Subcutaneous adipose tissue (tissue), 4 donors: Measurements from ENCODE around the gene UGT1A6. TPM values are rescaled to one million over a fixed set of nuclear protein-coding genes. Genes with fewer than 3 reads are reported as not detected.

Source experiments
- total RNA-seq, 4 donors: library from RNA; depleted of rRNA; stranded (reverse); fragments of >200 nt; gene quantifications; one replicate each; pipeline ENCODE4 v1.1.0, GENCODE V29; 2016
- TF ChIP-seq, protein P1 (sequence below): fragments of 450-650 bp; IDR thresholded peaks from one replicate; pipeline ENCODE4 v1.5.1; 2016; ENCODE audit warnings: low read depth, mild to moderate bottlenecking, control low read depth, antibody characterized with exemption, moderate library complexity

Gene UGT1A6
- total RNA-seq, 4 donors from 2014 or later = not detected

DNA sequence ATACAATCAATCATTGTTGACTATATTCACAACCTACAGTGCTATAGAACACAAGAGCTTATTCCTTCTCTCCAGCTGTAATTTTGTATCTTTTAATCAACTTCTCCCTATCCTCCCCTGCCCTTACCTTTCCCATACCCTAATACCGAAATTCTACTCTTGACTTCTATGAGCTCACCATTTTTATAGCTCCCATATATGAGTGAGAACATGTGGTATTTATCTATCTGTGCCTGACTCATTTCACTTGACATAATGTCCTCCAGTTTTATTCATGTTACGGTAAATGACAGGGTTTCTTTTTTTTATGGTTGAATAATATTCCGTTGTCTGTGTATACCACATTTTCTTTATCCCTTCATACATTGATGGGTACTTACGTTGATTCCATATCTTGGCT lies 88.1 kb downstream of the UGT1A6 start:
- TF ChIP-seq, protein P1, sequence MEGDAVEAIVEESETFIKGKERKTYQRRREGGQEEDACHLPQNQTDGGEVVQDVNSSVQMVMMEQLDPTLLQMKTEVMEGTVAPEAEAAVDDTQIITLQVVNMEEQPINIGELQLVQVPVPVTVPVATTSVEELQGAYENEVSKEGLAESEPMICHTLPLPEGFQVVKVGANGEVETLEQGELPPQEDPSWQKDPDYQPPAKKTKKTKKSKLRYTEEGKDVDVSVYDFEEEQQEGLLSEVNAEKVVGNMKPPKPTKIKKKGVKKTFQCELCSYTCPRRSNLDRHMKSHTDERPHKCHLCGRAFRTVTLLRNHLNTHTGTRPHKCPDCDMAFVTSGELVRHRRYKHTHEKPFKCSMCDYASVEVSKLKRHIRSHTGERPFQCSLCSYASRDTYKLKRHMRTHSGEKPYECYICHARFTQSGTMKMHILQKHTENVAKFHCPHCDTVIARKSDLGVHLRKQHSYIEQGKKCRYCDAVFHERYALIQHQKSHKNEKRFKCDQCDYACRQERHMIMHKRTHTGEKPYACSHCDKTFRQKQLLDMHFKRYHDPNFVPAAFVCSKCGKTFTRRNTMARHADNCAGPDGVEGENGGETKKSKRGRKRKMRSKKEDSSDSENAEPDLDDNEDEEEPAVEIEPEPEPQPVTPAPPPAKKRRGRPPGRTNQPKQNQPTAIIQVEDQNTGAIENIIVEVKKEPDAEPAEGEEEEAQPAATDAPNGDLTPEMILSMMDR = no peak

DNA sequence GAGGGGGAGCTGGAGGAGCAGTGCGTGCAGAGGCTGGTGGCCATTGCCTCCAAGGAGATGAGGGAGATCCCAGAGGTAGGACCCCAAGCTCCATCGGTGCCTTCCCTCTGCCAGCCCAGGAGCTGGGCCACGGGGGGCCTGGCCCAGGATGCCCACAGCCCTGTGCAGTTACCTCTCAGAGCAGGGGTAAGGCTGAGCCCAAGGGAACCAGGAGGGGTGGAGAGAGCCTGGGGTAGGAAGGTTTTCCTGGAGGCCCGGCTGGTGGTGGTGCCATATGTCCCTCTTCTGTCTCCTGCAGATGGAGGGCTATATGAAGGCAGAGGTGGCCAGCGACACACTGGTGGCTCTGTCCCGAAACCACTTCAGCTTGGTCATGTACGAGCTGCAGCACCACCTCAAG lies 96.9 kb downstream of the UGT1A6 start:
- TF ChIP-seq, protein P1 = no peak

DNA sequence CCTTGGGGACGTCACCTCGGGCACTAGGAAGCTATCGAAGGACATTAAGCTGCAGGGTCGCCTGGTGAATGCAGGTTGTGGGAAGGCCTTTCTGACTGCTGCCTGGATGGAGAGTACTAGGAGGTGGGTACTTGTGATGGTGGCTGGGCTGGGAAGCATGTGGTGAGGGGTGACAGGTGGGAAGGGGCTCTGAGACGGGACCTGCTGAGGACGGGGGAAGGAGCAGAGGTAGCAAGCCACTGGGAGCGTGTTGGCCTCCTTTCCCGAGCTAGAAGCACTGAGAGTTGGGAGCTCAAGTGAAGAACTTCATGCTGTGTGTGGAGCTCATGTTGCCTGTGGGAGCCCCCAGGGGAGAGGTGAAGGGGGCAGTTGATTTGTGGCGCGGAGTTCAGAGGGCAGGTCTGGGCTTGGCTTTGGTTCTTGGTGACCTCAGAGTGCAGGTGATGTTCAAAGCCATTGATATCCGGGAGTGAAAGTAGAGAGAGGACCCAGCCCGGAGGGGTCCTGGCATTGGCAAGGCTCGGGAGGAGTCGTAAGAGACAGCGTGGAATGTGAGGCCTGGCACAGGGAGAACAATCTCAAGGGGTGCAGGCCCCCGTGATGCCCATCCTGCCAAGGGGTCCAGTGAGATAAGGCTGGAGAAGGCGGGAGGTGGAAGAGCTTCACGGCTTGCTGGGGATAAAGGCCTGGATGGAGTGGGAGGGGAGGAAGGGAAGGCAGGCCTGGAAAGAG lies 98.6 kb downstream of the UGT1A6 start:
- TF ChIP-seq, protein P1 = no peak

DNA sequence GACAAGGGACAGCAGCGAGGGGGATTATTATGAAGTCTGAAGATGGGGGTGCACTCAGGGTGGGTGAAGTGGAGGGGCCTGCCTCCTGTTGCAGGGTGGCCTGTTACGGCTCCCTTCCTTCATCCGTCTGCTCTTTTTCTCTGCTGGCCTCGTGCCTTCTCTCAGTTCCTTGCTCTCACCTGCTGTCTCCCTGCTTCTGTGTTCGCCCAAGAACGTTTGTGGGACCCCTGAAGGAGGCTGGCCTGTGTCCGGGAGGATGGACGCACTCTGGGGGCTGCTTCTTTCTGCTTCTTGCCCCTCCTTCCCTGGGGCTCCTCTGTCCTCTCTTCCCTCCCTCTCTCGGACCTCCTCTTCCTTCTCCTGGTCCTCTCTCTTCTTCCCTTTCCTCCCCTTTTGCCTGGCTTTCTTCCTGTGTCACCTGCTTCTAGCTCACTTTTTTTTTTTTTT lies 99.2 kb downstream of the UGT1A6 start:
- TF ChIP-seq, protein P1 = no peak

DNA sequence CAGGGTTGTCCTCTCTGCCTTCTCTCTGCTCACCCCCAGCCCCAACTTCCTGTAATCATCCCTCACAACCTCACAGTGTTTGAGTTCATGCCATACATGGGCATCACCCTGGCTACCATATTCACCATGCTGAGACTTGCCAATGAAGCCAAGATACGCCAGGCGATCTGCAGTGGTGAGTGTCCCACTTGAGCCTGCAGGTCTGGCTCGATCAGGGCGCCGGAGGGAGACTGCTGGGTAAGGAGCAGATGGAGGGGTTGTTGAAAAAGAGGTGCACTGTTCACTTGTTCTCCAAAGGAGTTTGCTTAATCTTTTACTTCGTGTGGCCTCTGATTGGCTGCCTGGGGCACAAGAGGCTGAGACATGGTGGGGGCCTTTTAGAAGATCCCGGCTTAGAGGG lies 100.0 kb downstream of the UGT1A6 start:
- TF ChIP-seq, protein P1 = no peak

DNA sequence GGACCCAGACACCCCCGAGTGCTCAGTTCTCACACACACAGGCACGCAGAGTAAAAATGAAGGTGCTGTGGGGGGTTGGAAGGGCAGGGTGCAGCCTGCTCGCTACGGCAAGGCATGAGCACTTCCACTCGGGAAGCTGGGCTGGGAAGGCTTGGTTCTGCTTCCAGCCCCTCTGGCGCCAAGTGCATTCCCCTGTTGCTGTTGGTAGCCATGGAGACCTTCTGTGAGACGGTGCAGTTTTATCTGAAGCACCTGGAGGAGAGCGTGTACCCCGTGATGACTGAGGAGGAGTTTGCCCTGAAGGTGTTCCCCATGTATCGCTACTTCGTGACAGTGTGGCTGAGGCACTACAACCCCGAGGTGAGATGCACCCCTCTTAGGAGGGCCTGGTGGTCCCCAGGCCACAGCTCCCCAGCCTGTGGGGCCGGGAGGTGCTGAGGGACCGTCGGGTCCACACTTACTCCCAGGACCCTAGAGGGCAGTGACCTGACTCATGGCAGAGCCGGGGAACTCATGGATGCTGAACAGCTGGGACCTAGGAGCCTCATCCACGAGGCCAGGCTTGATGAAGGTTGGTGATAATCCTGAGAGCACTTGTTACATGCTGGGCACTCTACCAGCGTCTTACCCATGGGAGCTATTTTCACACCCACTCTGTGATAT lies 100.9 kb downstream of the UGT1A6 start:
- TF ChIP-seq, protein P1 = no peak

DNA sequence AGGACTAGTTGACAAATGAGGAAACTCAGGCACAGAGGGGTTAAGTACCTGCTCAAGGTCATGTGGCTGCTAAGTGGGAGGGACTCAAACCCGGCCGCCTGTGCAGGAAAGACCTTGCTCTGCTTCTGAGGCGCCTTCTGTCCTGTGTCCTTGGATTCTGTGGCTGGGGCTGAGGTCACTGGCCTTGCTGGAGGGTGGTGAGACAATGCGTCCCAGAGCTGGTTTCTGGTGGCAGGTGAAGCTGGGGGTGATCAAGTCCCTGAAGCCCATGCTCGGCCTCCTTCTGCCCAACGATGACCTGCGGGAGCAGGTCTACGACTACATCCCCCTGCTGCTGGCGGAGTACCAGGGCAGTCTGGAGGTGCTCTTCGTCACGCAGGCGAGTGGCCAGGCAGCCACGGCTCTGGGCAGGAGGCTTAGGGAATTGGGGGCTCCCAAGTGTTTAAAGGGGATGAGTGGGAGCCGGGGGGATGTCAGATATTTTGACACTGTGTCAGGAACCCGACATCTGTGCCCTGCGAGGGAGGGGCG lies 101.5 kb downstream of the UGT1A6 start:
- TF ChIP-seq, protein P1 = no peak
